PC-9 (cell line): Measurements from ENCODE around the gene SORCS2.

Source experiments
- EZH2 ChIP-seq: fragments of 200-600 bp; sonication (generic); IDR thresholded peaks from 2 replicates; pipeline ENCODE4 v1.8.0; 2017; ENCODE audit warnings: antibody characterized with exemption, low read depth
- TF ChIP-seq, protein P1 (sequence below): fragments of 200-600 bp; sonication (generic); conservative IDR thresholded peaks from 2 replicates; pipeline ENCODE4 v1.6.1; 2017; ENCODE audit warnings: mixed run types, antibody characterized with exemption, mild to moderate bottlenecking, moderate library complexity

DNA sequence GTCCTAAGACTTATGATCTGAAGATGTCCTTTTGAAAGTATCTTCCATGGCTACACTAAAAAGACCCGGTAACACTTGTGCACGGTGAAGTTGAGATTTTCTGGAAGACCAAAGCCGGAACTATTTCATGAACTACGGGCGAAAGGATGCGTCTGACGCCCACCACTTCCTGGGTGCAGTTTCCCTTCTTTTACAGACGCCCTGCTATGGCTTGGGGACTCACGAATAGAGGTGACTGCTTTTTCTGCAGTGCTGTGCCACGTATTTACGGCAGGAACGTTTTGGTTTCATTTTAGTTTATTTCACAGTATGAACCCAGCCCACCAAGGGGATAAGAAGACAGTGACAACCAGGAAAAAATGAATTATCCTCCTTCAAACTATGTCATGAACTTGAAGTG is 566.9 kb downstream of the SORCS2 start:
- TF ChIP-seq, protein P1, sequence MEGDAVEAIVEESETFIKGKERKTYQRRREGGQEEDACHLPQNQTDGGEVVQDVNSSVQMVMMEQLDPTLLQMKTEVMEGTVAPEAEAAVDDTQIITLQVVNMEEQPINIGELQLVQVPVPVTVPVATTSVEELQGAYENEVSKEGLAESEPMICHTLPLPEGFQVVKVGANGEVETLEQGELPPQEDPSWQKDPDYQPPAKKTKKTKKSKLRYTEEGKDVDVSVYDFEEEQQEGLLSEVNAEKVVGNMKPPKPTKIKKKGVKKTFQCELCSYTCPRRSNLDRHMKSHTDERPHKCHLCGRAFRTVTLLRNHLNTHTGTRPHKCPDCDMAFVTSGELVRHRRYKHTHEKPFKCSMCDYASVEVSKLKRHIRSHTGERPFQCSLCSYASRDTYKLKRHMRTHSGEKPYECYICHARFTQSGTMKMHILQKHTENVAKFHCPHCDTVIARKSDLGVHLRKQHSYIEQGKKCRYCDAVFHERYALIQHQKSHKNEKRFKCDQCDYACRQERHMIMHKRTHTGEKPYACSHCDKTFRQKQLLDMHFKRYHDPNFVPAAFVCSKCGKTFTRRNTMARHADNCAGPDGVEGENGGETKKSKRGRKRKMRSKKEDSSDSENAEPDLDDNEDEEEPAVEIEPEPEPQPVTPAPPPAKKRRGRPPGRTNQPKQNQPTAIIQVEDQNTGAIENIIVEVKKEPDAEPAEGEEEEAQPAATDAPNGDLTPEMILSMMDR = no peak
- no peak for TF ChIP-seq EZH2
